Left ventricle myocardium inferior (tissue), 1 donor: ENCODE results near the gene MRPS9. TPM values are rescaled to one million over a fixed set of nuclear protein-coding genes. Genes with fewer than 3 reads are reported as not detected.

ENCODE experiments used
- DNase-seq: peaks from one replicate; pipeline ENCODE4 v3.0.0-alpha.2; 2020
- H3K27ac ChIP-seq: fragments of 200-600 bp; replicated peaks from 2 replicates; pipeline ENCODE4 v1.8.0; 2021
- H3K27me3 ChIP-seq: fragments of 200-600 bp; 2 replicates; pipeline ENCODE4 v1.8.0; 2021; ENCODE audit warnings: low read depth
- H3K36me3 ChIP-seq: fragments of 200-600 bp; 2 replicates; pipeline ENCODE4 v1.8.0; 2021
- H3K4me1 ChIP-seq: fragments of 200-600 bp; 2 replicates; pipeline ENCODE4 v1.8.0; 2021
- H3K4me3 ChIP-seq: fragments of 200-600 bp; 2 replicates; pipeline ENCODE4 v1.8.0; 2021; ENCODE audit warnings: mild to moderate bottlenecking, moderate library complexity
- H3K9me3 ChIP-seq: fragments of 200-600 bp; replicated peaks from 2 replicates; pipeline ENCODE4 v1.8.0; 2021
- intact Hi-C: fragments of 100-400 bp; cut with micrococcal nuclease; formaldehyde crosslinking; loops from one replicate; pipeline ENCODE4 v1.11.0; 2022
- total RNA-seq: library from RNA; stranded (reverse); fragmentation: NEBNext Ultra II Directional; extraction: Animal tissue kit (Norgen Biotek cat#: 25700); gene quantifications from one replicate; pipeline ENCODE4 v1.2.1, GENCODE V29; 2021
- TF ChIP-seq, protein P1 (sequence below): fragments of 200-600 bp; IDR thresholded peaks from 2 replicates; pipeline ENCODE4 v1.8.0; 2021; ENCODE audit warnings: antibody characterized with exemption, mild to moderate bottlenecking, borderline replicate concordance
- donor health status: DM: no; HTN: yes; CAD: no; lungs with severe emphysema.

The MRPS9 gene
- total RNA-seq, 1 donor from 2014 or later = 73.2 TPM

- intact Hi-C loops = no loop called here
- H3K36me3 ChIP-seq = no peaks in the 10 kb centered on the region
- TF ChIP-seq, protein P1, sequence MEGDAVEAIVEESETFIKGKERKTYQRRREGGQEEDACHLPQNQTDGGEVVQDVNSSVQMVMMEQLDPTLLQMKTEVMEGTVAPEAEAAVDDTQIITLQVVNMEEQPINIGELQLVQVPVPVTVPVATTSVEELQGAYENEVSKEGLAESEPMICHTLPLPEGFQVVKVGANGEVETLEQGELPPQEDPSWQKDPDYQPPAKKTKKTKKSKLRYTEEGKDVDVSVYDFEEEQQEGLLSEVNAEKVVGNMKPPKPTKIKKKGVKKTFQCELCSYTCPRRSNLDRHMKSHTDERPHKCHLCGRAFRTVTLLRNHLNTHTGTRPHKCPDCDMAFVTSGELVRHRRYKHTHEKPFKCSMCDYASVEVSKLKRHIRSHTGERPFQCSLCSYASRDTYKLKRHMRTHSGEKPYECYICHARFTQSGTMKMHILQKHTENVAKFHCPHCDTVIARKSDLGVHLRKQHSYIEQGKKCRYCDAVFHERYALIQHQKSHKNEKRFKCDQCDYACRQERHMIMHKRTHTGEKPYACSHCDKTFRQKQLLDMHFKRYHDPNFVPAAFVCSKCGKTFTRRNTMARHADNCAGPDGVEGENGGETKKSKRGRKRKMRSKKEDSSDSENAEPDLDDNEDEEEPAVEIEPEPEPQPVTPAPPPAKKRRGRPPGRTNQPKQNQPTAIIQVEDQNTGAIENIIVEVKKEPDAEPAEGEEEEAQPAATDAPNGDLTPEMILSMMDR = no peak
Observed at GRCh38 chr2:105078906-105079495, 41.1 kb downstream of the MRPS9 start.

DNA sequence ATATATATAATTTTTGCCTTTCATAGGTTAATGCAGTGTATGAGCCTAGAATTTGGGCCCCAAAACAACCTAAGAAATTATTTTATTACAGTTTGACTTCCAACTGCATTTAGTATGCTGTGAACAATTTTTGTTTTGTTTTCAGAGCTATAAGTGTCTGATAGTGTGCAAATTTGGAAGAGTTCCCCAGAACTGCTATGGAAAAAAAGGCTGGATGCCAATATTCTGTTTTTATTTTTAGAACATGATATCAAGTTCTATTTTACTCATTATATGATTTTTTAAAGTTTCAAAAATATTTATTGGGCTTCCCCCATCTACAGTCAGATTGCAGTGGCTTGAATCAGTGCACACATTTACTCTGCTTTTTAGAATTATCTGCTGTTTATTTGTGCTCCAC lies 42.6 kb downstream of the MRPS9 start:
- TF ChIP-seq, protein P1 = no peak
- Histone ChIP-seq H3K27me3 (no peaks in the 10 kb centered on the region), H3K9me3 (no peaks in the 10 kb centered on the region), H3K4me3 (no peak overlapping the region), H3K36me3 (no peaks in the 10 kb centered on the region), H3K4me1 (peaks cover 15% of the 10 kb centered on the region), H3K27ac (no peak overlapping the region)
- DNase-seq = no peak
- intact Hi-C loops = no loop called here

More at GRCh38 chr2:105078906-105079495, 41.1 kb downstream of the MRPS9 start:
- Histone ChIP-seq H3K9me3 (no peaks in the 10 kb centered on the region), H3K27ac (no peak overlapping the region), H3K4me3 (no peak overlapping the region), H3K27me3 (no peaks in the 10 kb centered on the region), H3K4me1 (peaks cover 15% of the 10 kb centered on the region)
- no peak for DNase-seq

GRCh38 chr2:105081006-105081601 lies 43.2 kb downstream of the MRPS9 start:
- Histone ChIP-seq H3K27me3 (no peaks in the 10 kb centered on the region), H3K36me3 (no peaks in the 10 kb centered on the region), H3K4me3 (no peak overlapping the region), H3K9me3 (no peaks in the 10 kb centered on the region), H3K4me1 (peaks cover 15% of the 10 kb centered on the region), H3K27ac (no peak overlapping the region)
- TF ChIP-seq, protein P1 = no peak
- no peak for DNase-seq
- intact Hi-C loops = no loop called here

GRCh38 chr2:105082107-105082506 lies 44.2 kb downstream of the MRPS9 start:
- TF ChIP-seq, protein P1 = no peak
- intact Hi-C loops = no loop called here

DNA sequence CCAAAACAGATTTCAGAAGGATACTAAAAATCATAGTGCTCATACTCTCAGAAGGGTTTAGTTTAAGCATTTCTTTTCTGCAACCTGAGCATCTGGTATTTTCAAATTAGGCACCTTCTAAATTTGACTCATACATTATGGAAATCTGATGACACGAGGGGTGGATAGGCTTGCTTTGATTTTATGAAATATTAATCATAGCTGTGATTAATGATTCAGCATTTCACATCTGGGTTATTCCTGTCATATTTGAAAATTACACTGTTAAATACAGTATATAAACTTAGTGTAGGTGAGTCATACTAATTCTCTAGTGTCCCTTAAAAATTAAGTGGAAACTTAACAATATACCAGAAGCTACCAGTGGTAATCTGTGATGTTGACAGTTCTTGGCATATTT lies 47.7 kb downstream of the MRPS9 start:
- H3K9me3 ChIP-seq = no peaks in the 10 kb centered on the region
- DNase-seq = no peak
- H3K4me3 ChIP-seq = no peak overlapping the region
- H3K27ac ChIP-seq = no peak overlapping the region
- H3K4me1 ChIP-seq = peaks cover 18% of the 10 kb centered on the region
- H3K36me3 ChIP-seq = peaks cover 7% of the 10 kb centered on the region
- H3K27me3 ChIP-seq = no peaks in the 10 kb centered on the region
- intact Hi-C loops = no loop called here
- TF ChIP-seq, protein P1 = no peak

More at GRCh38 chr2:105082107-105082506, 44.2 kb downstream of the MRPS9 start:
- no peak overlapping the region for H3K27ac ChIP-seq
- H3K4me1 ChIP-seq = peaks cover 18% of the 10 kb centered on the region
- no peaks in the 10 kb centered on the region for H3K27me3 ChIP-seq
- no peak for DNase-seq
- no peak overlapping the region for H3K4me3 ChIP-seq
- no peaks in the 10 kb centered on the region for H3K9me3 ChIP-seq
- no peaks in the 10 kb centered on the region for H3K36me3 ChIP-seq
